CD4-positive, alpha-beta T cell (primary cell): ENCODE data around the gene RALGPS1. TPM values are rescaled to one million over a fixed set of nuclear protein-coding genes. Genes with fewer than 3 reads are reported as not detected.
A peak's percentile ranks its signal among the peaks of the same experiment; 100 is the strongest.

Source experiments
- ATAC-seq: fragments of 200-7000 bp; cut with Tn5 transposase; one replicate; pipeline ENCODE4 v1.10.0; 2022; ENCODE audit warnings: mild to moderate bottlenecking; ENCODE audit not compliant: poor library complexity
- CTCF ChIA-PET: fragments of 350-600 bp; sonication (Branson Sonifier 250); formaldehyde crosslinking; loops from one replicate; lab custom pipeline; 2021; ENCODE audit warnings: antibody characterized with exemption, inconsistent platforms; lab: Charles Lee
- POLR2A ChIA-PET: fragments of 350-600 bp; sonication (Branson Sonifier 250); formaldehyde crosslinking; loops from one replicate; lab custom pipeline; 2021; ENCODE audit warnings: antibody characterized with exemption, inconsistent platforms; lab: Charles Lee
- DNase-seq, 14 experiments: peaks; one replicate each; pipeline ENCODE4 v3.0.0-alpha.2; 2013 to 2020; ENCODE audit warnings: mixed read lengths in 2 of 14
- H3K27ac ChIP-seq, 2 donors: one replicate each; pipeline versions ENCODE4 v1.5.1 to v1.7.0; 2013; ENCODE audit warnings: low read length in 2 of 2, low read depth in 1 of 2, mild to moderate bottlenecking in 1 of 2
- H3K27me3 ChIP-seq, 2 experiments: 1 replicate in 1 of 2; 2 replicates in 1 of 2; pipeline versions ENCODE4 v1.6.1 to v1.7.0; 2013; ENCODE audit warnings: low read length in 2 of 2, control low read depth in 1 of 2, mild to moderate bottlenecking in 1 of 2, moderate library complexity in 1 of 2; ENCODE audit not compliant: insufficient read depth in 2 of 2, control insufficient read depth in 1 of 2
- H3K36me3 ChIP-seq: one replicate; pipeline ENCODE4 v1.6.1; 2013; ENCODE audit warnings: low read length, control low read depth; ENCODE audit not compliant: insufficient read depth
- H3K4me1 ChIP-seq: one replicate; pipeline ENCODE4 v1.6.1; 2013; ENCODE audit warnings: low read length, control low read depth; ENCODE audit not compliant: insufficient read depth
- H3K4me3 ChIP-seq: one replicate; pipeline ENCODE4 v1.5.1; 2013; ENCODE audit warnings: mild to moderate bottlenecking, low read length, moderate library complexity
- H3K9me3 ChIP-seq, 2 experiments: 1 replicate in 1 of 2; 2 replicates in 1 of 2; pipeline versions ENCODE4 v1.6.1 to v1.7.0; 2013; ENCODE audit warnings: low read length in 2 of 2, mild to moderate bottlenecking in 2 of 2, control low read depth in 1 of 2, moderate library complexity in 1 of 2; ENCODE audit not compliant: control insufficient read depth in 1 of 2, insufficient read depth in 1 of 2
- H3K27ac Mint-ChIP-seq: one replicate; pipeline ENCODE4 v1.8.0; 2020; ENCODE audit warnings: mixed read lengths
- H3K27me3 Mint-ChIP-seq: one replicate; pipeline ENCODE4 v1.8.0; 2021; ENCODE audit warnings: mixed read lengths
- H3K36me3 Mint-ChIP-seq: one replicate; pipeline ENCODE4 v1.8.0; 2021; ENCODE audit warnings: low read depth, mixed read lengths
- H3K4me1 Mint-ChIP-seq: one replicate; pipeline ENCODE4 v1.8.0; 2021; ENCODE audit warnings: low read depth, mixed read lengths
- H3K4me3 Mint-ChIP-seq: one replicate; pipeline ENCODE4 v1.8.0; 2020; ENCODE audit warnings: mild to moderate bottlenecking, mixed read lengths
- H3K9me3 Mint-ChIP-seq: one replicate; pipeline ENCODE4 v1.8.0; 2020; ENCODE audit warnings: mixed read lengths
- intact Hi-C, 2 experiments: fragments of 100-400 bp; cut with DNase I in 1 of 2; cut with micrococcal nuclease in 1 of 2; formaldehyde crosslinking; loops; one replicate each; pipeline versions ENCODE4 v1.15.1 to v1.9.0; 2023 to 2025; cut with DNase I, micrococcal nuclease
- total RNA-seq, 174 experiments: library from RNA in 2 of 174; stranded (reverse) in 2 of 174; gene quantifications; one replicate each; pipeline ENCODE4 v1.2.3 and lab custom pipeline; 2021 to 2026
- TF ChIP-seq, protein P1 (sequence below): fragments of 200-600 bp; IDR thresholded peaks from one replicate; pipeline ENCODE4 v1.8.0; 2022; ENCODE audit warnings: antibody characterized with exemption, mild to moderate bottlenecking

RALGPS1 gene
- total RNA-seq, 2 experiments from 2014 or later: 5.8 to 6.3 TPM

DNA sequence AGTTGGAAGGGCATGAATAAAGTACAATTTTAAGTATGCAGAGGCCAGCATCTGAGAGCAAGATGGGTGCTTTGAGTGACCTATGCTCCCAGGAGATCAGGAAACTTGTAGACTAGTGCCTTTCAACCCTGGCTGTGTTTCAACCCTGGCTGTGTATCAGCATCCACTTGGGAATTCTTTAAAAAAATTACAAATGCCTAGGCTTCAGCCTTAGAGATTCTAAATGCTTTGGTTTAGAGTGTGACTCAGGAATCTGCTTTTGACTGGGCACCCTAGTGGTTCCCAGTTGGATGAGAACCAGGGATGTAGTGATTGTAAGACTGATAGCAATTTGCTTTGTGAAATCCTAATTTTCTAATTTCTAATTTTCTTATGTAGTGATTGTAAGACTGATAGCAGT, 65.6 kb downstream of the RALGPS1 start:
- ATAC-seq: no peak
- H3K27me3 Mint-ChIP-seq: peaks cover 61% of the 10 kb centered on the region
- CTCF ChIA-PET: no interaction called here
- peaks cover 4% of the 10 kb centered on the region for H3K9me3 Mint-ChIP-seq
- DNase-seq: no peak
- TF ChIP-seq, protein P1, sequence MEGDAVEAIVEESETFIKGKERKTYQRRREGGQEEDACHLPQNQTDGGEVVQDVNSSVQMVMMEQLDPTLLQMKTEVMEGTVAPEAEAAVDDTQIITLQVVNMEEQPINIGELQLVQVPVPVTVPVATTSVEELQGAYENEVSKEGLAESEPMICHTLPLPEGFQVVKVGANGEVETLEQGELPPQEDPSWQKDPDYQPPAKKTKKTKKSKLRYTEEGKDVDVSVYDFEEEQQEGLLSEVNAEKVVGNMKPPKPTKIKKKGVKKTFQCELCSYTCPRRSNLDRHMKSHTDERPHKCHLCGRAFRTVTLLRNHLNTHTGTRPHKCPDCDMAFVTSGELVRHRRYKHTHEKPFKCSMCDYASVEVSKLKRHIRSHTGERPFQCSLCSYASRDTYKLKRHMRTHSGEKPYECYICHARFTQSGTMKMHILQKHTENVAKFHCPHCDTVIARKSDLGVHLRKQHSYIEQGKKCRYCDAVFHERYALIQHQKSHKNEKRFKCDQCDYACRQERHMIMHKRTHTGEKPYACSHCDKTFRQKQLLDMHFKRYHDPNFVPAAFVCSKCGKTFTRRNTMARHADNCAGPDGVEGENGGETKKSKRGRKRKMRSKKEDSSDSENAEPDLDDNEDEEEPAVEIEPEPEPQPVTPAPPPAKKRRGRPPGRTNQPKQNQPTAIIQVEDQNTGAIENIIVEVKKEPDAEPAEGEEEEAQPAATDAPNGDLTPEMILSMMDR: no peak
- H3K9me3 ChIP-seq: peaks cover 4 to 8% of the 10 kb centered on the region in 2 experiments
- H3K4me1 Mint-ChIP-seq: peaks cover 13% of the 10 kb centered on the region
- H3K27ac ChIP-seq: no peak overlapping the region
- H3K4me3 Mint-ChIP-seq: no peak overlapping the region
- POLR2A ChIA-PET: no interaction called here
- H3K27me3 ChIP-seq: peaks cover 0 to 4% of the 10 kb centered on the region in 2 experiments
- no peaks in the 10 kb centered on the region for H3K36me3 Mint-ChIP-seq
- no peak overlapping the region for H3K4me3 ChIP-seq
- H3K27ac Mint-ChIP-seq: no peak overlapping the region
- H3K36me3 ChIP-seq: no peaks in the 10 kb centered on the region
- intact Hi-C loops: no loop called here
- H3K4me1 ChIP-seq: peaks cover 21% of the 10 kb centered on the region

DNA sequence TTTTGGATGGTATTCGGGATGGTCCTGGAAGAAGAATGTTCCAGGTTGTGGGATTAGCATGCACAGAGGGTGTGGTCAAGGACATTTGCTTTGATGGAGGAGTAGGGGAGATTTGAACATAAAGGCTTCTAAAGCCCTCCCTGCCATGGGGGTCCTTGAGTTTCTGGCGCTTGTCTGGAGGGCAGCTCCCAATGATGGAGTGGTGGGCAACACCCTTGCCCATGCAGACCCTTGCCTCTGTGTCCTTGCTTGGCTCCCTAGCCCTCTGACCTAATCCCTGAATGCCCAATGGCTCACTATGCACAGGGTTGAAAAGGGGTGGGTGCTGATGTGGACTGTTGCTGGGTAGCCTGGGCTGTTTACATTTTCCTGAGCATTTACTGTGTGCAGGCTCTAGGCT, 66.6 kb downstream of the RALGPS1 start:
- Histone ChIP-seq H3K27me3 (peaks cover 0 to 4% of the 10 kb centered on the region in 2 experiments), H3K4me3 (no peak overlapping the region), H3K36me3 (no peaks in the 10 kb centered on the region), H3K4me1 (peaks cover 30% of the 10 kb centered on the region), H3K27ac (no peak overlapping the region), H3K9me3 (peaks cover 4 to 8% of the 10 kb centered on the region in 2 experiments)
- Mint-ChIP-seq H3K36me3 (no peaks in the 10 kb centered on the region), H3K4me3 (no peak overlapping the region), H3K4me1 (peaks cover 21% of the 10 kb centered on the region), H3K9me3 (peaks cover 4% of the 10 kb centered on the region), H3K27me3 (peaks cover 63% of the 10 kb centered on the region), H3K27ac (no peak overlapping the region)
- ATAC-seq (no peak), DNase-seq (no peak)
- TF ChIP-seq, protein P1: no peak
- ChIA-PET POLR2A (no interaction called here), CTCF (no interaction called here)
- intact Hi-C loops: no loop called here

DNA sequence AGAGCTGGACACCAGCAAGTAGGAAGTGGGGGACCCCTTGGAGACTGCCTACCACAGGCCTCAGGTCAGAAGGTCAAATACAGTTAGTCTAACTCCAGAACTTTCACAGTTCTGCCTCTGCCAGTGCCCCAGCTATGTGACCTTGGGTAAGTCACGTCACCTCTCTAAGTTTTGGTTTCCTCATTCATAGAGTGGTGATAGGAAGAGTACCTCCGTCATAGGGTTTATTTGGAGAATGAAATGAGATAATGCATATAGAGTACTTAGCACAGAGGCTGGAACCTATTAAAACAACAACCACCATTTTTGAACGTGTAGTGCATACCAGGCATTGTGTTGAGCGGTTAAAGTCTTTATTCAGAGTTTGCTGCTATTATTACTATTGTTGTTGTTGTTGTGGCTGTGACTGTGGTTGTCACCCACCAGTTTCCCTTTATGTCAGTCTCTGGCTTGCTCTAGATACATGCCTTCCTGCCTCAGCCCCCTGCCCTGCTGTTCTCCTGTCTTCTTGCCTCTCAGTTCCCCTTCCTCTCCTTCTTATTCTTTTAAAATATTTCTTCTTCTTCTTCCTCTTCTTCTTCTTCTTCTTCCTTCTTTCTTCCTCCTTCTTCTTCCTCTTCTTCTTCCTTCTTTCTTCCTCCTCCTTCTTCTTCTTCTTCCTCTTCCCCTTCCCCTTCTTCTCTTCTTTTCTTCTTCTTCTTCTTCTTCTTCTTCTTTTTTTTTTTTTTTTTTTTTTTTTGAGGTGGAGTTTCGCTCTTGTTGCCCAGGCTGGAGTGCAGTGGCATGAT, 67.8 kb downstream of the RALGPS1 start:
- H3K36me3 Mint-ChIP-seq: no peaks in the 10 kb centered on the region
- H3K4me3 ChIP-seq: no peak overlapping the region
- no peak overlapping the region for H3K4me3 Mint-ChIP-seq
- peaks cover 0 to 4% of the 10 kb centered on the region in 2 experiments for H3K27me3 ChIP-seq
- H3K27me3 Mint-ChIP-seq: peaks cover 67% of the 10 kb centered on the region
- intact Hi-C loops: no loop called here
- H3K4me1 Mint-ChIP-seq: peaks cover 33% of the 10 kb centered on the region
- POLR2A ChIA-PET: no interaction called here
- H3K9me3 Mint-ChIP-seq: peaks cover 4% of the 10 kb centered on the region
- H3K36me3 ChIP-seq: no peaks in the 10 kb centered on the region
- H3K27ac Mint-ChIP-seq: no peak overlapping the region
- H3K27ac ChIP-seq: no peak overlapping the region
- ATAC-seq: no peak
- DNase-seq: peak in 3 of 14 experiments; percentile 35 to 67 (median 38)
- CTCF ChIA-PET: interaction anchor here (1.0 kb wide), 1 partner anchor 42 kb away, joined by 3 read pairs; no protein-coding TSS in a partner anchor
- TF ChIP-seq, protein P1: no peak
- H3K4me1 ChIP-seq: peaks cover 42% of the 10 kb centered on the region
- peaks cover 4 to 8% of the 10 kb centered on the region in 2 experiments for H3K9me3 ChIP-seq
